ENCODE results near the gene RMRP. TPM values are rescaled to one million over a fixed set of nuclear protein-coding genes. Genes with fewer than 3 reads are reported as not detected.

RMRP gene
- total and polyA plus RNA-seq, 10 of the 15 experiments (the other 5 are each of a cell fraction or from before 2014, with no cell fraction given), result 12.0 to 42,450 (median 6,418) TPM; not detected in 4

DNA sequence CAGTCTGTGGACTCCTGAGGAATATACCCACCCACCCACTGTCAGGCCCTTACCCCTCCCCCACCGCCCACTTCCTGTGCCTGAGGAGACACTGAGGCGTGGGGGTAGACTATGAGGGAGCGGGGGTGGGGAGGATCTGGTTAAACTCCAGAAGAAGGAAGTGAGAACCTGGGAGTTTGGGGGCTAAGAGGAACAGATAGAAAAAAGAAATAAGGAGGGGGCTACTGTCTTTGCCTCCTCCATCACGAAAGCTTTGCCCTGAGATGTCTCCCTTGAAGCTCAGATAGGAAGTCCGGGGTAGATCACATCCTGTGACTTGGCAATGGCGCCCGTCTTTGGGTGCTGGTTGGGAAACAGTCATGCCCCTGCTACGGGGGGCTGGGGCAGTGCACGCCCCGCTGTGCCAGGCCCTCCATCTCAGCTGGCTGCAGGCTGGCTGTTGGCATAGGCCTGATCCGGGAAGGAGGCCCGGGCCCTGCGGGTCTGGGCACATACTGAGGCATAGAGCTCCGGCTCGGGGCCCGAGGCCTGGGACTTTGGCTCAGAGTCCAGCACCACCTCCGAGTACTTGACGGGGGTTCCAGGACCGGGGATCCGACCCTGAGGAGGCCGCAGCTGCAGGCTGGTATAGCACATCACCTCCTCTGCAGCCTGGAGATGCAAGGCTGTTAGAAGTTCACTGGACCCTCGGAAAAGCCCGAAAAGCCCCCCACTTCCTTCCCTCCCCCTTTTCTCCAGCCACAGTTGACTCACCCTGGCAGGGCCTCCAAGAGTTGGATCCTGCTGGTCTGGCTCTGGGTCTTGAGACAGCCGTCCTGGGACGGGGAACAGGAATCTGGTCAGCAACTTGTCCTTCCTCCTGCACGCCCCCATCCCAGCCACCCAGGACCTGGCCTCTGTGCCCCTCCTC is 8.1 kb downstream of the RMRP start (continued):
- TF ChIP-seq NFYA (IDR thresholded peaks at IDR 0.05; ENCODE audit: borderline replicate concordance, low read depth, low read length), result no peak
- TF ChIP-seq CBX3 (IDR thresholded peaks at IDR 0.05; ENCODE audit: borderline replicate concordance, low read depth), result no peak
- TF ChIP-seq MTA2 (IDR thresholded peaks at IDR 0.05; ENCODE audit: low read depth), result no peak
- TF ChIP-seq HCFC1 (IDR thresholded peaks at IDR 0.05; ENCODE audit: low read length), result no peak
- no peak for TF ChIP-seq STAT3 (IDR thresholded peaks at IDR 0.05; ENCODE audit: low read depth, low read length)
- TF ChIP-seq CHD1 (IDR thresholded peaks at IDR 0.05; ENCODE audit: low read depth, low read length), result no peak
- TF ChIP-seq HDAC2 (IDR thresholded peaks at IDR 0.05), result no peak
- TF ChIP-seq, protein P1, sequence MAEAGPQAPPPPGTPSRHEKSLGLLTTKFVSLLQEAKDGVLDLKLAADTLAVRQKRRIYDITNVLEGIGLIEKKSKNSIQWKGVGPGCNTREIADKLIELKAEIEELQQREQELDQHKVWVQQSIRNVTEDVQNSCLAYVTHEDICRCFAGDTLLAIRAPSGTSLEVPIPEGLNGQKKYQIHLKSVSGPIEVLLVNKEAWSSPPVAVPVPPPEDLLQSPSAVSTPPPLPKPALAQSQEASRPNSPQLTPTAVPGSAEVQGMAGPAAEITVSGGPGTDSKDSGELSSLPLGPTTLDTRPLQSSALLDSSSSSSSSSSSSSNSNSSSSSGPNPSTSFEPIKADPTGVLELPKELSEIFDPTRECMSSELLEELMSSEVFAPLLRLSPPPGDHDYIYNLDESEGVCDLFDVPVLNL (IDR thresholded peaks at IDR 0.05; ENCODE audit: low read depth, low read length), result no peak
- peak in 1 of 2 experiments; percentile 94; a peak in 2 of 3 replicates for TF ChIP-seq EGR1 (IDR thresholded peaks at IDR 0.05; ENCODE audit: borderline replicate concordance in 1 of 2, low read depth in 2 of 2, low read length in 2 of 2)
- no peak for TF ChIP-seq BCL11A (IDR thresholded peaks at IDR 0.05; ENCODE audit: low read depth, low read length)
- TF ChIP-seq, protein P2, sequence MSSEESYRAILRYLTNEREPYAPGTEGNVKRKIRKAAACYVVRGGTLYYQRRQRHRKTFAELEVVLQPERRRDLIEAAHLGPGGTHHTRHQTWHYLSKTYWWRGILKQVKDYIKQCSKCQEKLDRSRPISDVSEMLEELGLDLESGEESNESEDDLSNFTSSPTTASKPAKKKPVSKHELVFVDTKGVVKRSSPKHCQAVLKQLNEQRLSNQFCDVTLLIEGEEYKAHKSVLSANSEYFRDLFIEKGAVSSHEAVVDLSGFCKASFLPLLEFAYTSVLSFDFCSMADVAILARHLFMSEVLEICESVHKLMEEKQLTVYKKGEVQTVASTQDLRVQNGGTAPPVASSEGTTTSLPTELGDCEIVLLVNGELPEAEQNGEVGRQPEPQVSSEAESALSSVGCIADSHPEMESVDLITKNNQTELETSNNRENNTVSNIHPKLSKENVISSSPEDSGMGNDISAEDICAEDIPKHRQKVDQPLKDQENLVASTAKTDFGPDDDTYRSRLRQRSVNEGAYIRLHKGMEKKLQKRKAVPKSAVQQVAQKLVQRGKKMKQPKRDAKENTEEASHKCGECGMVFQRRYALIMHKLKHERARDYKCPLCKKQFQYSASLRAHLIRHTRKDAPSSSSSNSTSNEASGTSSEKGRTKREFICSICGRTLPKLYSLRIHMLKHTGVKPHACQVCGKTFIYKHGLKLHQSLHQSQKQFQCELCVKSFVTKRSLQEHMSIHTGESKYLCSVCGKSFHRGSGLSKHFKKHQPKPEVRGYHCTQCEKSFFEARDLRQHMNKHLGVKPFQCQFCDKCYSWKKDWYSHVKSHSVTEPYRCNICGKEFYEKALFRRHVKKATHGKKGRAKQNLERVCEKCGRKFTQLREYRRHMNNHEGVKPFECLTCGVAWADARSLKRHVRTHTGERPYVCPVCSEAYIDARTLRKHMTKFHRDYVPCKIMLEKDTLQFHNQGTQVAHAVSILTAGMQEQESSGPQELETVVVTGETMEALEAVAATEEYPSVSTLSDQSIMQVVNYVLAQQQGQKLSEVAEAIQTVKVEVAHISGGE (CRISPR knock-in tag; IDR thresholded peaks at IDR 0.05), result no peak
- TF ChIP-seq BMI1 (IDR thresholded peaks at IDR 0.05; ENCODE audit: borderline replicate concordance), result no peak
- TF ChIP-seq SMARCA5 (IDR thresholded peaks at IDR 0.05), result no peak
- TF ChIP-seq, protein P3, sequence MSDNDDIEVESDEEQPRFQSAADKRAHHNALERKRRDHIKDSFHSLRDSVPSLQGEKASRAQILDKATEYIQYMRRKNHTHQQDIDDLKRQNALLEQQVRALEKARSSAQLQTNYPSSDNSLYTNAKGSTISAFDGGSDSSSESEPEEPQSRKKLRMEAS (IDR thresholded peaks at IDR 0.05; ENCODE audit: low read depth, low read length), result no peak
- no peak for TF ChIP-seq TBL1XR1 (IDR thresholded peaks at IDR 0.05; ENCODE audit: low read depth, low read length)
- TF ChIP-seq, protein P4, sequence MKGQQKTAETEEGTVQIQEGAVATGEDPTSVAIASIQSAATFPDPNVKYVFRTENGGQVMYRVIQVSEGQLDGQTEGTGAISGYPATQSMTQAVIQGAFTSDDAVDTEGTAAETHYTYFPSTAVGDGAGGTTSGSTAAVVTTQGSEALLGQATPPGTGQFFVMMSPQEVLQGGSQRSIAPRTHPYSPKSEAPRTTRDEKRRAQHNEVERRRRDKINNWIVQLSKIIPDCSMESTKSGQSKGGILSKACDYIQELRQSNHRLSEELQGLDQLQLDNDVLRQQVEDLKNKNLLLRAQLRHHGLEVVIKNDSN (IDR thresholded peaks at IDR 0.05; ENCODE audit: borderline replicate concordance, extremely low read length, insufficient read depth, low read depth, low read length), result no peak
- TF ChIP-seq, protein P5, sequence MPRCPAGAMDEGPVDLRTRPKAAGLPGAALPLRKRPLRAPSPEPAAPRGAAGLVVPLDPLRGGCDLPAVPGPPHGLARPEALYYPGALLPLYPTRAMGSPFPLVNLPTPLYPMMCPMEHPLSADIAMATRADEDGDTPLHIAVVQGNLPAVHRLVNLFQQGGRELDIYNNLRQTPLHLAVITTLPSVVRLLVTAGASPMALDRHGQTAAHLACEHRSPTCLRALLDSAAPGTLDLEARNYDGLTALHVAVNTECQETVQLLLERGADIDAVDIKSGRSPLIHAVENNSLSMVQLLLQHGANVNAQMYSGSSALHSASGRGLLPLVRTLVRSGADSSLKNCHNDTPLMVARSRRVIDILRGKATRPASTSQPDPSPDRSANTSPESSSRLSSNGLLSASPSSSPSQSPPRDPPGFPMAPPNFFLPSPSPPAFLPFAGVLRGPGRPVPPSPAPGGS (IDR thresholded peaks at IDR 0.05; ENCODE audit: borderline replicate concordance, insufficient read depth, low read depth, low read length, poor library complexity, severe bottlenecking), result no peak
- TF ChIP-seq PAX5 (IDR thresholded peaks at IDR 0.05; ENCODE audit: borderline replicate concordance, low read depth, low read length), result no peak
- TF ChIP-seq, protein P6, sequence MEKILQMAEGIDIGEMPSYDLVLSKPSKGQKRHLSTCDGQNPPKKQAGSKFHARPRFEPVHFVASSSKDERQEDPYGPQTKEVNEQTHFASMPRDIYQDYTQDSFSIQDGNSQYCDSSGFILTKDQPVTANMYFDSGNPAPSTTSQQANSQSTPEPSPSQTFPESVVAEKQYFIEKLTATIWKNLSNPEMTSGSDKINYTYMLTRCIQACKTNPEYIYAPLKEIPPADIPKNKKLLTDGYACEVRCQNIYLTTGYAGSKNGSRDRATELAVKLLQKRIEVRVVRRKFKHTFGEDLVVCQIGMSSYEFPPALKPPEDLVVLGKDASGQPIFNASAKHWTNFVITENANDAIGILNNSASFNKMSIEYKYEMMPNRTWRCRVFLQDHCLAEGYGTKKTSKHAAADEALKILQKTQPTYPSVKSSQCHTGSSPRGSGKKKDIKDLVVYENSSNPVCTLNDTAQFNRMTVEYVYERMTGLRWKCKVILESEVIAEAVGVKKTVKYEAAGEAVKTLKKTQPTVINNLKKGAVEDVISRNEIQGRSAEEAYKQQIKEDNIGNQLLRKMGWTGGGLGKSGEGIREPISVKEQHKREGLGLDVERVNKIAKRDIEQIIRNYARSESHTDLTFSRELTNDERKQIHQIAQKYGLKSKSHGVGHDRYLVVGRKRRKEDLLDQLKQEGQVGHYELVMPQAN (conservative IDR thresholded peaks at IDR 0.05), result no peak
- TF ChIP-seq JUND (IDR thresholded peaks at IDR 0.05; ENCODE audit: low read depth, low read length), result no peak
- no peak for TF ChIP-seq KDM1A (IDR thresholded peaks at IDR 0.05; ENCODE audit: borderline replicate concordance)
